Heart left ventricle (tissue), 16 donors: ENCODE data around the gene RECK. TPM values are rescaled to one million over a fixed set of nuclear protein-coding genes. Genes with fewer than 3 reads are reported as not detected.

Source experiments
- ATAC-seq, 4 donors: fragments of 200-7000 bp; cut with Tn5 transposase; one replicate each; pipeline ENCODE4 v1.9.1; 2020 to 2022; ENCODE audit warnings: moderate library complexity in 4 of 4, mild to moderate bottlenecking in 3 of 4, moderate number of reproducible peaks in 1 of 4
- DNase-seq, 5 donors: peaks; one replicate each; pipeline ENCODE4 v3.0.0-alpha.2; 2020
- H3K27ac ChIP-seq, 12 donors: fragments of 200-600 bp; sonication (generic) in 4 of 12; one replicate each; pipeline versions ENCODE4 v1.5.0 to v1.8.0; 2016 to 2022; ENCODE audit warnings: mild to moderate bottlenecking in 2 of 12
- H3K27me3 ChIP-seq, 9 donors: fragments of 200-600 bp; sonication (generic) in 2 of 9; one replicate each; pipeline versions ENCODE4 v1.5.1 to v1.8.0; 2016 to 2022; ENCODE audit warnings: mild to moderate bottlenecking in 3 of 9
- H3K36me3 ChIP-seq, 9 donors: fragments of 200-600 bp; sonication (generic) in 2 of 9; one replicate each; pipeline versions ENCODE4 v1.5.0 to v1.8.0; 2018 to 2022; ENCODE audit warnings: mild to moderate bottlenecking in 2 of 9
- H3K4me1 ChIP-seq, 12 donors: fragments of 200-600 bp; sonication (generic) in 4 of 12; one replicate each; pipeline versions ENCODE4 v1.5.0 to v1.8.0; 2016 to 2022; ENCODE audit warnings: mild to moderate bottlenecking in 3 of 12
- H3K4me3 ChIP-seq, 12 donors: fragments of 200-600 bp; sonication (generic) in 4 of 12; one replicate each; pipeline versions ENCODE4 v1.5.0 to v1.8.0; 2017 to 2022; ENCODE audit warnings: mild to moderate bottlenecking in 9 of 12, moderate library complexity in 4 of 12
- H3K9me3 ChIP-seq, 12 donors: fragments of 200-600 bp; sonication (generic) in 4 of 12; one replicate each; pipeline versions ENCODE4 v1.5.0 to v1.8.0; 2016 to 2022; ENCODE audit warnings: mild to moderate bottlenecking in 1 of 12
- CTCF ChIP-seq, 12 donors: fragments of 200-600 bp; sonication (generic) in 4 of 12; IDR thresholded peaks; one replicate each; pipeline versions ENCODE4 v1.5.0 to v1.8.0; 2018 to 2022; ENCODE audit warnings: antibody characterized with exemption in 12 of 12, mild to moderate bottlenecking in 5 of 12
- POLR2A ChIP-seq, 2 donors: fragments of 450-650 bp; IDR thresholded peaks; one replicate each; pipeline ENCODE4 v1.6.1; 2017; ENCODE audit warnings: antibody characterized with exemption in 2 of 2, mild to moderate bottlenecking in 2 of 2, moderate library complexity in 2 of 2
- WGBS, 4 donors: extraction: QIAGEN DNeasy Blood & Tissue Kit in 2 of 4; methylation state at CpG; one replicate each; pipeline versions ENCODE4 v1.1.5 to v1.1.7; 2013 to 2018; 5-methylcytosine and 5-hydroxymethylcytosine counted together
- intact Hi-C, 10 donors: fragments of 100-400 bp; cut with DNase I; formaldehyde crosslinking; loops; one replicate each; pipeline versions ENCODE4 v1.11.1 to v1.14.2; 2022
- polyA plus RNA-seq, 2 donors: library from polyadenylated mRNA; stranded (reverse); fragments of 200-250 nt; gene quantifications; one replicate each; pipeline ENCODE4 v1.2.3, GENCODE V29; 2013
- total RNA-seq, 9 donors: library from RNA; depleted of rRNA in 2 of 9; stranded (reverse); fragments of >200 nt in 2 of 9; fragmentation: NEBNext Ultra II Directional in 3 of 9; extraction: Animal tissue kit (Norgen Biotek cat#: 25700) in 3 of 9; gene quantifications; one replicate each; pipeline versions ENCODE4 v1.1.0 to v1.2.4, GENCODE V29; 2016 to 2023
- donor health status: ischemic (EF 13 %, LVEDD 7.1; RV severe dilation, severe dysfunction).
- donor health status: healthy with polysubstance abuse.
- donor health status: DM: no; HTN: yes; CAD: no.
- donor health status: DM: no; HTN: no; CAD: no.
- donor health status: ischemic (EF 25% LVEDD 6.9; RV normal size, moderate dysfunction).
- donor health status: ischemic (EF 25% LVEDD 5.7; RV mildly dilated, moderate dysfunction).
- donor health status: healthy.
- donor health status: DM: yes; HTN: yes; CAD: no.
- donor health status: ischemic (EF 35%, LVEDD 5.7; RV mildly dilated, moderate dysfunction).
- donor health status: nonischemic (EF 11% LVEDD 7.7; RV severe dilation, severe dysfunction).
- donor health status: DM: yes; HTN: yes; CAD: no.
- donor health status: PGD.
- donor health status: ischemic (EF 29% LVEDD 5.4; RV normal size, mild dysfunction).
- donor health status: nonischemic (EF 23%, LVEDD 6.1; RV moderate dilation, normal function).

The RECK gene
- total and polyA plus RNA-seq, 11 donors, result 2.5 to 10.2 (median 4.9) TPM

GRCh38 chr9:36051317-36051716 is 14.6 kb downstream of the RECK start:
- ATAC-seq, result no peak
- WGBS, 4 donors, result 69 to 84% (median 72%) methylated on average over 2 of the region's 2 CpGs
- no peak overlapping the region for H3K4me3 ChIP-seq
- peaks cover 0 to 48% (median 7%) of the 10 kb centered on the region in 12 donors for H3K4me1 ChIP-seq
- no peaks in the 10 kb centered on the region for H3K27me3 ChIP-seq
- intact Hi-C loops, result no loop called here
- TF ChIP-seq POLR2A (IDR thresholded peaks at IDR 0.05) (no peak), CTCF (IDR thresholded peaks at IDR 0.05) (no peak)
- H3K36me3 ChIP-seq, result peaks cover 0 to 16% (median 0%) of the 10 kb centered on the region in 9 donors
- no peak overlapping the region for H3K27ac ChIP-seq
- no peaks in the 10 kb centered on the region for H3K9me3 ChIP-seq
- no peak for DNase-seq

GRCh38 chr9:36053971-36054370 is 17.3 kb downstream of the RECK start:
- peaks cover 0 to 19% (median 0%) of the 10 kb centered on the region in 9 donors for H3K36me3 ChIP-seq
- H3K4me1 ChIP-seq, result peaks cover 0 to 29% (median 5%) of the 10 kb centered on the region in 12 donors
- TF ChIP-seq CTCF (IDR thresholded peaks at IDR 0.05) (no peak), POLR2A (IDR thresholded peaks at IDR 0.05) (no peak)
- ATAC-seq (no peak), DNase-seq (no peak)
- WGBS, 4 donors, result 34 to 39% (median 37%) methylated on average over 3 of the region's 3 CpGs
- H3K27me3 ChIP-seq, result no peaks in the 10 kb centered on the region
- H3K4me3 ChIP-seq, result no peak overlapping the region
- H3K9me3 ChIP-seq, result no peaks in the 10 kb centered on the region
- intact Hi-C loops, result no loop called here
- H3K27ac ChIP-seq, result no peak overlapping the region

- H3K27ac ChIP-seq, result no peak overlapping the region
- ATAC-seq, result no peak
Measured at GRCh38 chr9:36056896-36057295, 20.2 kb downstream of the RECK start.

More at GRCh38 chr9:36056896-36057295, 20.2 kb downstream of the RECK start:
- no peak for DNase-seq
- no peak for TF ChIP-seq POLR2A (IDR thresholded peaks at IDR 0.05)
- TF ChIP-seq CTCF (IDR thresholded peaks at IDR 0.05), result no peak
- 47 to 60% (median 51%) methylated on average over 3 of the region's 3 CpGs for WGBS, 4 donors
- no peaks in the 10 kb centered on the region for H3K9me3 ChIP-seq
- H3K36me3 ChIP-seq, result peaks cover 0 to 35% (median 12%) of the 10 kb centered on the region in 9 donors
- no peaks in the 10 kb centered on the region for H3K27me3 ChIP-seq
- H3K4me3 ChIP-seq, result no peak overlapping the region
- intact Hi-C loops, result no loop called here
- H3K4me1 ChIP-seq, result peaks cover 0 to 12% (median 1%) of the 10 kb centered on the region in 12 donors
